Fibroblast of gingiva (primary cell): ENCODE measurements around the gene TMEM121B.

Experiments used
- DNase-seq: peaks from one replicate; pipeline ENCODE4 v3.0.0-alpha.2; 2011; ENCODE audit warnings: low read depth

The TMEM121B gene

GRCh38 chr22:17109976-17110375 is 11.2 kb downstream of the TMEM121B start:
- no peak for DNase-seq

DNA sequence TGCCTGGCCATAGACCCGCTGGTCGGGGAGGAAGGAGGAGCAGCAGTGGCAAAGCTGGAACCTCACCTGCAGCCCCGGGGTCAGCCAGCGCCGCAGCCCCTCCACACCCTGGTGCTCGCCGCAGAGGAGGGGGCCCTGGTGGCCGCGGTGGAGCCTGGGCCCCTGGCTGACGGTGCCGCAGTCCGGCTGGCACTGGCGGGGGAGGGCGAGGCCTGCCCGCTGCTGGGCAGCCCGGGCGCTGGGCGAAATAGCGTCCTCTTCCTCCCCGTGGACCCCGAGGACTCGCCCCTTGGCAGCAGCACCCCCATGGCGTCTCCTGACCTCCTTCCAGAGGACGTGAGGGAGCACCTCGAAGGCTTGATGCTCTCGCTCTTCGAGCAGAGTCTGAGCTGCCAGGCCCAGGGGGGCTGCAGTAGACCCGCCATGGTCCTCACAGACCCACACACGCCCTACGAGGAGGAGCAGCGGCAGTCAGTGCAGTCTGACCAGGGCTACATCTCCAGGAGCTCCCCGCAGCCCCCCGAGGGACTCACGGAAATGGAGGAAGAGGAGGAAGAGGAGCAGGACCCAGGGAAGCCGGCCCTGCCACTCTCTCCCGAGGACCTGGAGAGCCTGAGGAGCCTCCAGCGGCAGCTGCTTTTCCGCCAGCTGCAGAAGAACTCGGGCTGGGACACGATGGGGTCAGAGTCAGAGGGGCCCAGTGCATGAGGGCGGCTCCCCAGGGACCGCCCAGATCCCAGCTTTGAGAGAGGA is 11.9 kb downstream of the TMEM121B start:
- no peak for DNase-seq

DNA sequence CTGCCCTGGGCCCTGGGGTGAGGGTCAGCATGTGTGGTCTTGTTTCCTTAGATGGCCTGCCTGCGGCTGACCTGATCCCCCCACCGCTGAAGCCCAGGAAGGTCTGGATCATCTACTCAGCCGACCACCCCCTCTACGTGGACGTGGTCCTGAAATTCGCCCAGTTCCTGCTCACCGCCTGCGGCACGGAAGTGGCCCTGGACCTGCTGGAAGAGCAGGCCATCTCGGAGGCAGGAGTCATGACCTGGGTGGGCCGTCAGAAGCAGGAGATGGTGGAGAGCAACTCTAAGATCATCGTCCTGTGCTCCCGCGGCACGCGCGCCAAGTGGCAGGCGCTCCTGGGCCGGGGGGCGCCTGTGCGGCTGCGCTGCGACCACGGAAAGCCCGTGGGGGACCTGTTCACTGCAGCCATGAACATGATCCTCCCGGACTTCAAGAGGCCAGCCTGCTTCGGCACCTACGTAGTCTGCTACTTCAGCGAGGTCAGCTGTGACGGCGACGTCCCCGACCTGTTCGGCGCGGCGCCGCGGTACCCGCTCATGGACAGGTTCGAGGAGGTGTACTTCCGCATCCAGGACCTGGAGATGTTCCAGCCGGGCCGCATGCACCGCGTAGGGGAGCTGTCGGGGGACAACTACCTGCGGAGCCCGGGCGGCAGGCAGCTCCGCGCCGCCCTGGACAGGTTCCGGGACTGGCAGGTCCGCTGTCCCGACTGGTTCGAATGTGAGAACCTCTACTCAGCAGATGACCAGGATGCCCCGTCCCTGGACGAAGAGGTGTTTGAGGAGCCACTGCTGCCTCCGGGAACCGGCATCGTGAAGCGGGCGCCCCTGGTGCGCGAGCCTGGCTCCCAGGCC is 12.7 kb downstream of the TMEM121B start:
- no peak for DNase-seq

GRCh38 chr22:17107547-17107810 is 13.7 kb downstream of the TMEM121B start:
- no peak for DNase-seq

DNA sequence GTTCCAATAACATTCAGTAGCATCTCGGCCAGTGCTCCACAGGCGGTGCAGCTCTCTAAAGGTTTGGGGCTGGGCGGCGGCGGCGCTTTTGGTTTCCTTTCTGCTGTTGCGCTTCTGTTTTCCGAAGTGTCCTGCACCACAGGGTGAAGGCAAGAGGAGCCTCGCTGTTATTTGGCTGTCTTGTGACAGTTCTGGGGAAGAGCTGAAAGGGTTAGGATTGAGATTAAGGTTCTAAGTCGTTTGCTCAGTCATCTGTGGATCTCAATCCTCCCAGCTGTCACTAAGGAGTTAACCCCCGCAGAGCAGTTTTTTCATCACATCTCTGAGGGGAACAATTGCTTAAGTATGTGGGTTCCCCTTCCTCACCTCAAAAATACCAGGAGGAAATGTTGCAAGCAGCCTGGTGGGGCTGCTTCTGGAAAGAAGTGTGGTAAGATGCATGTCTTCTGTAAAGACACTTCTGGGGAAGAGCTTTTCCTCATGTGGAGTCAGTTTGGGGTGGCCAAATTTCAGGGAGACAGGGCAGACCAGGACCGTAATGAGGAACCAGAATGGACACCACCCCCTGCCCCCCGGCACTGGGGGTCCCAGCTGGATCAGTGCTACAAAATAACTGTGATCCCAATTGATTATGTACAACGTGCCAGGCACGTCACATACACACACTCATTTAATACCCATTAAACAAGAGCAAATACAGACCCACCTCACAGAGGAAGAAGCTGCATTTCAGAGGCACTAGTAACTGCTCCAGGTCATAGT is 14.2 kb downstream of the TMEM121B start:
- DNase-seq, result no peak

DNA sequence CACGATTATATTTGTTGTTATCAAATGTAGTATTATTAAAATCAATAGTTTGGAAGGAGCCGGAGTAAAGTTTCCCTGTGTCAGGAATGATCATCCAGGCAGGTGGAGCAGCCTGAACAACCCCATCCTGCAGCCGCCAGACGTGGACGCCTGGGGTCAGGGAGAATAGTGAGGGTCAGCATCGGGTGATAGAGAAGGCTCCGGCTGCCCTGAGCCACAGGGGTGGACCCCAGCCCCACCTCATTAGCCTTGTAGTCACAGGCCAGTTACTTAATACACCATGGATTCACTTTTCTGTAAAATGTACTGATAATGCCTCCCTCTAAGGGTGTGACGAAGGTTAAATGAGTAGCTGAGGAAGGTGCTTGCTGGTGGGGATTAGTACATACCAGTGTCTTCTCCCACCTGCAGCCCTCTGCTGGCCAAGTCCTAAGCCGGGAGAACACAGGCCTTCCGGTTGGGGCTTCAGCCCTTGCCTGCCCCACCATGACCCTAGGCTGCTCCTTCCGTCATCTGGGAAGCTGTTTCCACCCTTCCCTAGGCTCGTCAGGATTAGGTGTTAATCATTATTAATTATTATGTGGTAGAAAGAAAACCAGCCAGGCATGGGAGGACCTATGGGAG is 14.9 kb downstream of the TMEM121B start:
- no peak for DNase-seq

GRCh38 chr22:17105143-17106129 is 15.7 kb downstream of the TMEM121B start:
- no peak for DNase-seq

DNA sequence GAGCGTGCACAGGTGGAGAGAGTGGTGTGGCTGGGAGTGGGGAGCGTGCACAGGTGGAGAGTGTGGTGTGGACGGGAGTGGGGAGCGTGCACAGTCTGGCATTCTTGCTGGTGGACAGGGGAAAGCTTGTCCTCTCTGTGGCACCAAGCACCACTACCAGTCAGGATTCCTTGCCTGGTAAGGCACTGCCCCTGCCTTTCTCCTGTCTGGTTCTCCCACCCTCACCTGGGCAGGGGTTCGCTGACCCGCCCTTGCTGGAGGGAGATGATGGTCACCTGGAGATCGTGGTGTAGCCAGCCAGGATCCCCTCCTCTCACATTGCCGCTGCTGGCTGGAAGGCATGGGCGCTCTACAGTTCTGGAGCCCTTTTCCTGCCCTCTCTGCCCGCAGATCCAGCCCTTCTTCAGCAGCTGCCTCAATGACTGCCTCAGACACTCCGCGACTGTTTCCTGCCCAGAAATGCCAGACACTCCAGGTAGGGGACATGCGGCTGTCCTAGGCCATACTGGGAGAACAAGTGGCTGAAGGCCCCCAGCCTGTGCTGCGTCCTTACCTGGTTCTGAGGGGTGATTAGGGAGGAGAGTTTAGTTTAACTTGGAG is 16.7 kb downstream of the TMEM121B start:
- no peak for DNase-seq

DNA sequence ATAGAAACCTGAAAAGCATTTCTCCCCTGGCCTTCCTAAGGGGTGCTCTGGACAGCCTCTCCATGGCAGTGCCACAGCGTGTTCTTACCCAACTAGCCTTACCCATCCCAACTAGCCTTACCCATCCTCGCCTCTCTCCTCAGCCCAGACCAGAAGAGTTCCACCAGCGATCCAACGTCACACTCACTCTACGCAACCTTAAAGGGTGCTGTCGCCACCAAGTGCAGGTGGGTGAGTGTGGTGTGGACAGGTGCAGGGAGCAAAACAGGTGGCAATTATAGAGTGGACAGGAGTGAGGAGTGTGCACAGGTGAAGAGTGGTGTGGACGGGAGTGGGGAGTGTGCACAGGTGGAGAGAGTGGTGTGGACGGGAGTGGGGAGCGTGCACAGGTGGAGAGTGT is 17.8 kb downstream of the TMEM121B start:
- no peak for DNase-seq

DNA sequence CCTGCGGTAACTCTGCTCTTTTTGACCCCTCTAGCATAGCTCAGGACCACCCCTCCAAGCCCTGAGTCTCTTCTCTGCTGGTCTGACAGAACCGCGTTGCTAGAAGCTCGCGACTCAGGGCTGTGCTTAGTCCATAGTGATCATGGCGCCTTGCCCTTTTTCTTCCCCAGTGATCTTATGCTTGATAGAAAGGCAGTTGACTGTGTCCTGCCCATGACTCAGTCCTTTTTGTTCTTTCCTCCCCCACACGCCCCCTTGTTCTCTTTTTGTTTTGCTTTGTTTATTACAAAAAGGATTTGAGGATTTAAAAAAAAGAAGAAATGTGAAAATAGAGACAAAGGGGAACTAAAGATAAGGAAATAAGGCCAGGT is 18.9 kb downstream of the TMEM121B start:
- DNase-seq, result no peak

DNA sequence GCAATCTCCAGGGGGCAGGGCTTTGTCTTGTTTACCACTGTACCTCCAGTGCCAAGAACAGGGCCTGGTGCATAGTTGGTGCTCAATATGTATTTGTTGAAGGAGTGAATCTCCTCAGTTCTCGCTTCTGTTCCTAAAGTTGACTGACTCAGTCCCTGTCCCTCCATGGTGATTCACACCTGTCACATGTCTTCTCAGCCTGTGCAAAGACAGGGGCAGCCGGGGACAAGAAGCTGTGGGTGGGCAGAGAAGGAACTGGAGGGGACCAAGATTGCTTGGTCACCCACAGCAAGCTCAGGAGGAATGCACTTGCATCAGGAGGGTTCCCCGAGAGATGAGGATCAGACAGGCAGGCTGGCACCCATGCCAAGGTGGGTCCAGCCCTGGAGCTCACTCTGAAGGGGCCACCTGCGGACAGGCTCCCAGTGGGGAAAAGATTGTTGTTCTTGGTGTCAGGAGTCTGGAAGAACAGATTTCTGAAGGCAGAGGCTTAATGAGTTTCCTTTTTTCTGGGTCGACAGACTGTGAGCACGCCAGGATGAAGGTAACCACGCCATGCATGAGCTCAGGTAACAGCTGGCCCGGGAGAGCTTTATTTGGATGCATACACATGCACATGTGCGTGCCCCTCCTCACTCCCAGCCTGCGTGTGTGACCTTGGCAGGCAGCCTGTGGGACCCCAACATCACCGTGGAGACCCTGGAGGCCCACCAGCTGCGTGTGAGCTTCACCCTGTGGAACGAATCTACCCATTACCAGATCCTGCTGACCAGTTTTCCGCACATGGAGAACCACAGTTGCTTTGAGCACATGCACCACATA is 19.5 kb downstream of the TMEM121B start:
- DNase-seq, result no peak

GRCh38 chr22:17100621-17101020 is 20.5 kb downstream of the TMEM121B start:
- DNase-seq, result no peak

GRCh38 chr22:17098379-17098819 is 22.8 kb downstream of the TMEM121B start:
- DNase-seq, result no peak

GRCh38 chr22:17097701-17098100 is 23.5 kb downstream of the TMEM121B start:
- DNase-seq, result no peak

GRCh38 chr22:17097062-17097461 is 24.1 kb downstream of the TMEM121B start:
- DNase-seq, result no peak

DNA sequence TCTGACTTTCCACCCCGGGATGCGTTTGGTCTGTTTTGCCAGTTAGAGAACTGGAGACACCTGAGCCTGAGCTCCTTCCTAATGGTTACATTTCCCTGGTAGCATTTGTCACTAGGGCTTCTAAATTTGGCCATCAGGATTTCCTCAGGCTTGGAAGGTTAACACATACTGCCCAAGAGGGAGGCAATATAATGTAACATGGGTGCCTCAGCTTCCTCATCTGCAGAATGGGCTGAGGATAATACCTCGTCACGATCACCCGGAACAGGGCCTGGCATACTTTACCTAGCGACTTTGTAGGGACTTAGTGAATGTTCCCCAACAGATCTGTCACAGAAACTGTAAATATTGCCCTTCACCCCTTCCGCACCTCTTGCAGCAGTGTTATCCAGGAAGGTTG is 25.1 kb downstream of the TMEM121B start:
- no peak for DNase-seq

DNA sequence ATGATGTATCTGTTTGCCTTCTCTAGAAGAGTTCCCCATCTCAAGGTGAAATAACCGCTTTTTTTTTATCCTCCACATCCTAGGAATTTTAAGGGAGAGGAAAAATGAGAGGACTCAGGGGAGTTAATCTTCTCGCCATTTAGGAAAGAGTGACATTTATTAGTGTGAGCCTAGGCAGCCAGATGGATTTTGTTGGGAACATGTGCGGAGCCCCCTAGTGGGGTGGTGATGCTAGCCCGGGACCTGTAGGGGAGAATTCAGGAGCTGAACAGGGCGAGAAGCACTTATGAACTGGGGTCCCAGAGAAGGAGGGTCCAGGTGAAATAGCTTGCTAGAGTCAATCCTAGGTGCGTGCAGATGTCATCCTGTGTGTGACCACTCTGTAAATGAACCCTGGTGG is 25.6 kb downstream of the TMEM121B start:
- no peak for DNase-seq

GRCh38 chr22:17093081-17093480 is 28.1 kb downstream of the TMEM121B start:
- DNase-seq, result no peak

GRCh38 chr22:17091851-17092250 is 29.3 kb downstream of the TMEM121B start:
- DNase-seq, result no peak

- no peak for DNase-seq
Measured at GRCh38 chr22:17090550-17090949, 30.6 kb downstream of the TMEM121B start.
